ENCODE results near the gene CERS6.
"Not testable (repeated sequence)": the region's sequence is repeated elsewhere in the genome, so short reads cannot be mapped to it uniquely, and the experiment has no call there.

Gene CERS6

GRCh38 chr2:168502852-168503251, 46.8 kb downstream of the CERS6 start:
- not testable (repeated sequence) for DNase-seq

DNA sequence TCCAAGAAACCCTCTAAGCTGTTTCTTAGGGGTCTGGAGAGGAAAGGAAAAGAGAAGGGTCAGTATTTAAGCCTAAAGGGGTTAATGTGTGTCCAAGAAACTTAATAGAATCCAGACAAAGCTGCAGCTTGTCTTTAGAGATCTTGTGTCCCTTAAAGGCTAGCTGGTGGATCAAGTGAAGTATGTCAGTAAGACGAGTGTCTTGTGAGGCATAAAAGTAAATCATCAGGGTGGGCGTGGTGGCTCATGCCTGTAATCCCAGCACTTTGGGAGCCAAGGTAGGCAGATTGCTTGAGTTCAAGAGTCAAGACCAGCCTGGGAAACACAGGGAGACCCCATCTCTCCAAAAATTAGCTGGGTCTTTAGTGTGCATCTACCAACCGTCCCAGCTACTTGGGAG, 47.8 kb downstream of the CERS6 start:
- no peak for DNase-seq

GRCh38 chr2:168504323-168504722, 48.3 kb downstream of the CERS6 start:
- DNase-seq = no peak

DNA sequence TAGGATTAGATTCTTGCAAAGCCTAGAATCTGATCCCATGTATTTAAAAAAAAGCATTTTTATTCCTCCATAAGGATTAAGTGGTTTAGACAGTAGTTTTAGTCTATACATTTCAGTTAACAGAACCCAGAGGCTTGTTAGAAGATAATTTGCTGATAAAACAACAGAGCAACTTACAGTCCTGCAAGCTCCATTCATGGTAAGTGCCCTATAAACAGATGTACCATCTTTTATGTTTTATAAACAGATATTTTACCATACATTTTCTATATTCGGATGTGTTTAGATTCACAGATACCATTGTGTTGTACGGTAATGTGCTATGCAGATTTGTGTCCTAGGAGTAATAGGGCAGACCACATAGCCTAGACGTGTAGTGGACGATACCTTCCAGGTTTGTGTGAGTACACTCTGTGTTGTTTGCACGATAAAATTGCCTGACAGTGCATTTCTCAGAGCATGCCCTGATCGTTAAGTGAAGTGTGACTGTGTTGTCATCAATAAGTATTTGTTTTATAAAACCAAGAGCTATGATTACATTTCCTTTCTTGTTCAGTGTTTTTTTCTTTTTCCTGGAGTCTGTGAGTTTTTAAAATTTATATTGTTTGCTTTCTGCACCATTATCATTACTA, 54.2 kb downstream of the CERS6 start:
- no peak for DNase-seq

- DNase-seq = no peak
Observed at GRCh38 chr2:168514692-168515091, 58.6 kb downstream of the CERS6 start.

GRCh38 chr2:168515502-168515901, 59.4 kb downstream of the CERS6 start:
- DNase-seq = no peak

DNA sequence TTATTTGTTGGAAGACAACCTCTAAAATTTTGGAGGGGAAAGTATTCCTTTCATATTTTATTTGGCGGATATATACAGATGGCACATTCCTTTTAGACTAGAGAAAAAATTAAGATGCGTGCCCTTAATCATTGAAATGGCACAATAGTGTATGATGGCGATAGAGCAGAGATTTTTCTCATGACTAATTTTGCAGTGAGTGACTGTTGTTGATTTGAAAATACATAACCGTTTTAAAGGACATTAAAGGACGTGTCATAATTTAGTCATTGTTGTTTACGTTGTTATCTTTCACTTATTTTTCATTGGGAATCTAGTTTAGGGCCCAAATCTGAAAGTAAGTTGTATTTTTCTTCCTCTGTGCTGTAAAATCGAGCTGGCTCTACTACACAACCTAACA, 61.7 kb downstream of the CERS6 start:
- DNase-seq = no peak

- DNase-seq = no peak
Observed at GRCh38 chr2:168518555-168519066, 62.5 kb downstream of the CERS6 start.

- no peak for DNase-seq
Observed at GRCh38 chr2:168519534-168520308, 63.6 kb downstream of the CERS6 start.

GRCh38 chr2:168521053-168521741, 65.1 kb downstream of the CERS6 start:
- DNase-seq = no peak

DNA sequence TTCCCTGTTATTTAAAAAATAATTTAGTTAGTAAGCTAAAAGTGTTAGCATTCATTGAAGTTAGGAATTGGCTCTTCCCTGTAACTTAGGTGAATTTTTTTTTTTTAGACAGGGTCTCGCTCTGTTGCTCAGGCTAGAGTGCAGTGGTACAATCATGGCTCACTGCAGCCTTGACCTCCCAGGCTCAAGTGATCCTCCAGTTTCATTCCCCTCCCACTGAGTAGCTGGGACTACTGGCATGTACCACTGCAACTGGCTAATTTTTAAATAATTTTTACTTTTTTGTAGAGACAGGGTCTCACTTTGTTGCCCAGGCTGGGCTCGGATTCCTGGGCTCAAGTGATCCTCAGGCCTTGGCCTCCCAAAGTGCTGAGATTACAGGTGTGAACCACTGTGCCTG, 66.4 kb downstream of the CERS6 start:
- DNase-seq = no peak

GRCh38 chr2:168524005-168524404, 67.9 kb downstream of the CERS6 start:
- no peak for DNase-seq

- DNase-seq = no peak
Observed at GRCh38 chr2:168525020-168525419, 68.9 kb downstream of the CERS6 start.

DNA sequence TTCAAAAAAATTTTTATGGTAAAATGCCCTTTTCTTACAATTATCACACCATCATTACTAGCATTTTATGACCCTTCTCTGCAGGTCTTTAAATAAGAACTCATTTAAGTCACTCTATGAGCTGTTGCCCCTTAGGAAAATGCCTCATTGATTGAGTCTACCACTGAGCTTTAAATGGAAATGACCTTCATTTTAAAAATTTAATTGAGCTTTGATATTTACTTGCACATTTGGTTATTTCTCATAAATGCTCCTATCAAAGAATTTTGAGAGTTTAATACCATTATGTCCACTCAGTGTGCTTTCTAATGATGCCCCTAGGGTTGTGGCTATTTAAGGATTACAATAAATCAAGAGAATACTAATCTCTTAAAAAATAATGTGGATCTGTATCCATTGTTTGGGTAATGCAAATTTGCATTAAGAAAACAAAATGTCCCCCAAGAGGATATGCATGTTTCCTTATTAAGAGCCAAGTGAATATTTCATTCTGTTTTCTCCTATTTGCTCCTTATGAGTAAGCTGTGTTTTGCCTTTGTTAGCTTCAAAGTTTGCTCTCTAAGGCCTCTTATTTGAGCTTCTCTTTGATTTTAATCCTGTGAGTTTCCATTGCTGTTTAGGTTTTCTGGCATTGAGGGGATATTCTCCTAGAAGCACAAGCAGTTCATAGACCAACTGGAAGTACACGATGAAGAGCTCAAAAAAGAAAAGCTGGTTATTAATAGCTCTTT, 69.8 kb downstream of the CERS6 start:
- DNase-seq = no peak

GRCh38 chr2:168526641-168527040, 70.6 kb downstream of the CERS6 start:
- no peak for DNase-seq

DNA sequence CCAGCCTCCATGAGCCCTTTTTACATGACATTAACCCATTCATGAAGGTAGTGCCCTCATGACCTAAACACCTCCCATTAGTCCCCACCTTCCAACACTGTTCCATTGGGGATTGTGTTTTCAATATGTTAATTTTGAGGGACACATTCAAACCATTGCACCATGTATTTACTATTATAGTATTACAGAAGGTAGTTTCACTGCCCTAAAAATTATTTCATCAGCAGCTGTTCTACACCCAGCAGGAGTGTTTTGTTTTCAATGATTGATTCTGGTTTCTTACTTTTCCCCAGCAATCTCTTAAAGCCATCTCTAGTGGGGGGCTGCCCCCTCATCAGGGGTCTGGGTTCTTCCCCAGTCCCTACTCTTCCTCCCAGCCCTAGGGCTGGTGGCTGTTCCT, 71.9 kb downstream of the CERS6 start:
- DNase-seq = no peak

DNA sequence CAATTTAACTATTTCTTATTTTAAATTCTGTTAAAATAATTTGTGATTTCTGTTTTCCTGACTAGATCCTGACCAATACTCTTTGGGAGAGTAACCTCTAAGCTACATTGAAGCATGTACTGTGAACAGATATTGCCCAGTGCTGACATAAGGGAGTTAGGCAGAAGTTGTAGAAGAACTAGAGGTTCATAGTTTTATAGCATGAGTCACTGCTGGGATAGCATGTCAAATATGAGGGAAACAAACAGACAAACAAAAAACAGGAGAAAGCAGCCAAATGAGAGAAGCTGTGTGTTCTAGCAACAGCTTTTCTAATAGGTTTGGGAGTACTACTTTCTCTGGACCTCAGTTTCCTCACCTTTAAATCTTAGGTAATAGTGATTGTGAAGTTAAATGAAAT, 72.4 kb downstream of the CERS6 start:
- no peak for DNase-seq

GRCh38 chr2:168529054-168529833, 73.2 kb downstream of the CERS6 start:
- DNase-seq = no peak

GRCh38 chr2:168529900-168530561, 74.0 kb downstream of the CERS6 start:
- DNase-seq = no peak

DNA sequence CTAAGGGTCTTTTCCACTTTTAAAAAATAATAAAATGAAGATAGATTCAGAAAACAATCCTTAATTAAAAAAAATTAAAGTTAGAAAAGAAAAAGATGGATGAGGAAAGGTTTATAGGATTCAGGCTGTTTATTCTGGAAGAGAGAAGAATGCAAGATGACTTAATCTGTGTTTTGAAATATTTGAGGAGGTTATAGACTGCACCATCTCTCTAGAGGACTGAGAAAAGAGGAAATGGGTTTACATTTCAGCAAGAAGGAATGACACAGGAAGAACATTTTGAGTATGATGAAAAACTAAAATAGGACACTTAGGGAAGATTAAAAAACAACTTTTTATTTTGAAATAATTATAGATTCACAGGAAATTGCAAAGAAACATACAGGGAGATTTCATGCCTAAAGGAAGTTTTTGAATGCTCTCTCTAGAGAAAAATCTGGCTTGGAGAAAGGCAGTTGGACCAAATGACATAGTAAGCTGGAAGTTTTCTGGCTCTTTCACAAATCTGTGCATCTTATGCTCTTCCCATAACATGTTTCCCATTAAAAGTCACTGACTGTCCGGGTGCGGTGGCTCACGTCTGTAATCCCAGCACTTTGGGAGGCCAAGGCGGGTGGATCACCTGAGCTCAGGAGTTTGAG, 75.0 kb downstream of the CERS6 start:
- DNase-seq = no peak

GRCh38 chr2:168534926-168535325, 78.9 kb downstream of the CERS6 start:
- no peak for DNase-seq
